ENCODE results near the gene SLC39A12. TPM values are rescaled to one million over a fixed set of nuclear protein-coding genes. Genes with fewer than 3 reads are reported as not detected.

SLC39A12 gene
- total RNA-seq, 1 donor from 2014 or later: not detected

Other genes starting within 250 kb of the SLC39A12 start
- gene TMEM236, start 199.7 kb upstream of the SLC39A12 start, total RNA-seq: 0.49 TPM
- gene MRC1, start 142.6 kb upstream of the SLC39A12 start, total RNA-seq: 35.8 TPM
- gene CACNB2, start 188.5 kb downstream of the SLC39A12 start, total RNA-seq: 1.2 TPM

All from sciatic nerve (tissue), 1 donor.